GM12878 (cell line): ENCODE results near the gene ALAD. TPM values are rescaled to one million over a fixed set of nuclear protein-coding genes. Genes with fewer than 3 reads are reported as not detected.

Experiments used
- ATAC-seq: fragments of 200-7000 bp; cut with Tn5 transposase; 3 replicates; pipeline ENCODE4 v1.9.1; 2020; ENCODE audit warnings: mild to moderate bottlenecking, moderate library complexity
- BruUV-seq: library from RNA; stranded (reverse); fragments of 400-500 nt; replicated peaks from 2 replicates; lab custom pipeline; 2021; lab: Mats Ljungman, UMichigan
- CTCF ChIA-PET: fragments of 300-600 bp; sonication (Branson Sonifier 250); formaldehyde crosslinking; extraction: SDS; loops from one replicate; lab custom pipeline; 2021; ENCODE audit warnings: inconsistent platforms; lab: Yijun Ruan, JAX
- POLR2A ChIA-PET: fragments of 350-600 bp; formaldehyde crosslinking; extraction: SDS; loops from one replicate; lab custom pipeline; 2021; ENCODE audit warnings: inconsistent platforms; lab: Charles Lee
- RAD21 ChIA-PET: fragments of 300-600 bp; sonication (Branson Sonifier 250); formaldehyde crosslinking; loops from one replicate; lab custom pipeline; 2023; ENCODE audit warnings: antibody characterized with exemption; ENCODE audit not compliant: unreplicated experiment; lab: Charles Lee
- SMC1A ChIA-PET: fragments of 300-600 bp; sonication (Branson Sonifier 250); formaldehyde crosslinking; loops from one replicate; lab custom pipeline; 2023; ENCODE audit not compliant: unreplicated experiment, uncharacterized antibody; lab: Charles Lee
- DNase-seq: peaks from one replicate; pipeline ENCODE4 v3.0.0-alpha.2; 2011; ENCODE audit warnings: low read depth, low spot score
- FAIRE-seq: peaks from 3 replicates; lab custom pipeline; 2011; peaks lifted over from hg19 to GRCh38; lab: Jason Lieb, UNC
- H2AFZ ChIP-seq: 2 replicates; pipeline ENCODE4 v1.6.0; 2011; ENCODE audit warnings: low read depth, low read length, control low read depth; ENCODE audit not compliant: control insufficient read depth
- H3K27ac ChIP-seq: 2 replicates; pipeline ENCODE4 v1.5.1; 2011; ENCODE audit warnings: control low read depth; ENCODE audit not compliant: control insufficient read depth, insufficient read depth
- H3K27me3 ChIP-seq, 2 experiments: replicated peaks in 1 of 2; 2 replicates each; pipeline versions ENCODE4 v1.6.0 to v1.6.1; 2011; ENCODE audit warnings: low read length in 1 of 2; ENCODE audit not compliant: control insufficient read depth in 2 of 2, insufficient read depth in 2 of 2
- H3K36me3 ChIP-seq, 2 experiments: 2 replicates each; pipeline ENCODE4 v1.5.1; 2011; ENCODE audit warnings: low read length in 1 of 2; ENCODE audit not compliant: control insufficient read depth in 2 of 2, insufficient read depth in 2 of 2
- H3K4me1 ChIP-seq: 2 replicates; pipeline ENCODE4 v1.6.1; 2011; ENCODE audit warnings: mild to moderate bottlenecking, low read length, moderate library complexity, mixed read lengths; ENCODE audit not compliant: control insufficient read depth, insufficient read depth
- H3K4me2 ChIP-seq: 2 replicates; pipeline ENCODE4 v1.6.0; 2011; ENCODE audit warnings: control low read depth; ENCODE audit not compliant: control insufficient read depth, insufficient read depth
- H3K4me3 ChIP-seq: fragments of 200-600 bp; sonication (generic); 2 replicates; pipeline ENCODE4 v1.5.1; 2016
- H3K79me2 ChIP-seq: 2 replicates; pipeline ENCODE4 v1.6.0; 2011; ENCODE audit warnings: low read length; ENCODE audit not compliant: control insufficient read depth, insufficient read depth
- H3K9ac ChIP-seq: 2 replicates; pipeline ENCODE4 v1.8.0; 2011; ENCODE audit warnings: low read length, control low read depth, mixed read lengths; ENCODE audit not compliant: control insufficient read depth, insufficient read depth
- H3K9me3 ChIP-seq: replicated peaks from 3 replicates; pipeline ENCODE4 v1.5.1; 2011; ENCODE audit warnings: mild to moderate bottlenecking, low read length; ENCODE audit not compliant: control insufficient read depth, insufficient read depth
- H4K20me1 ChIP-seq: 2 replicates; pipeline ENCODE4 v1.6.0; 2011; ENCODE audit not compliant: control insufficient read depth, insufficient read depth
- ATF2 ChIP-seq: IDR thresholded peaks from 2 replicates; pipeline ENCODE4 v1.6.1; 2012; ENCODE audit warnings: low read length, inconsistent platforms
- BCLAF1 ChIP-seq: fragments of 450-650 bp; IDR thresholded peaks from 2 replicates; pipeline ENCODE4 v1.6.1; 2017; ENCODE audit warnings: antibody characterized with exemption, mild to moderate bottlenecking, moderate library complexity
- CHD4 ChIP-seq: fragments of 200-600 bp; sonication (generic); IDR thresholded peaks from 2 replicates; pipeline ENCODE4 v1.6.1; 2016; ENCODE audit warnings: mild to moderate bottlenecking
- ELK1 ChIP-seq: IDR thresholded peaks from 2 replicates; pipeline ENCODE4 v1.6.1; 2012; ENCODE audit warnings: low read depth, low read length, improper control_type of control experiment
- ESRRA ChIP-seq: IDR thresholded peaks from 2 replicates; pipeline ENCODE4 v1.6.1; 2012; ENCODE audit warnings: mild to moderate bottlenecking, low read length, improper control_type of control experiment
- MLLT1 ChIP-seq: fragments of 450-650 bp; IDR thresholded peaks from 2 replicates; pipeline ENCODE4 v1.6.1; 2016; ENCODE audit warnings: mild to moderate bottlenecking
- SMARCA5 ChIP-seq: fragments of 450-650 bp; IDR thresholded peaks from 2 replicates; pipeline ENCODE4 v1.6.1; 2017; ENCODE audit warnings: mild to moderate bottlenecking
- USF1 ChIP-seq: IDR thresholded peaks from 2 replicates; pipeline ENCODE4 v1.6.1; 2011; ENCODE audit warnings: borderline replicate concordance, low read depth, mild to moderate bottlenecking, moderate library complexity, mixed read lengths, low read length; ENCODE audit not compliant: insufficient read depth; ENCODE audit errors: extremely low read length
- WRNIP1 ChIP-seq: IDR thresholded peaks from 2 replicates; pipeline ENCODE4 v1.6.1; 2011; ENCODE audit warnings: low read depth, low read length, improper control_type of control experiment, borderline replicate concordance
- ZSCAN29 ChIP-seq: fragments of 450-650 bp; IDR thresholded peaks from 2 replicates; pipeline ENCODE4 v1.6.1; 2017; ENCODE audit warnings: mild to moderate bottlenecking, moderate library complexity
- WGBS: methylation state at CpG from one replicate; pipeline ENCODE4 v1.1.6; 2016; ENCODE audit warnings: low lambda C conversion rate; ENCODE audit not compliant: insufficient replicate concordance, insufficient coverage; ENCODE audit errors: missing lambda C conversion rate; 5-methylcytosine and 5-hydroxymethylcytosine counted together
- in situ Hi-C: fragments of 300-500 bp; cut with MboI; formaldehyde crosslinking; loops from 9 replicates; pipeline ENCODE4 v1.14.3; 2018; ENCODE audit warnings: mixed read lengths
- intact Hi-C: fragments of 100-400 bp; cut with micrococcal nuclease; formaldehyde crosslinking; loops from one replicate; pipeline ENCODE4 v1.14.2; 2022; ENCODE audit not compliant: unreplicated experiment
- polyA plus RNA-seq, 11 experiments: library from polyadenylated mRNA; depleted of rRNA in 4 of 11; unstranded in 6 of 11; stranded (reverse) in 5 of 11; fragments of >200 nt; fragmentation: Nextera tagmentation in 4 of 11; fragmentation: Illumina TruSeq in 1 of 11; extraction: Ambion mirVana in 4 of 11; extraction: Trizol in 1 of 11; gene quantifications; 1 replicate in 1 of 11; 2 replicates in 10 of 11; pipeline versions ENCODE4 v1.2.1 to v1.2.3, GENCODE V29; 2011 to 2016; ENCODE audit warnings: inconsistent platforms in 2 of 11, missing spikeins in 2 of 11, low read depth in 1 of 11
- total RNA-seq, 4 experiments: library from RNA; depleted of rRNA in 3 of 4; stranded (reverse); fragments of >200 nt in 3 of 4; fragmentation: Illumina TruSeq in 1 of 4; extraction: Trizol in 1 of 4; gene quantifications; 2 replicates each; pipeline versions ENCODE4 v1.2.1 to v1.2.3, GENCODE V29; 2013 to 2021

Gene ALAD
- total and polyA plus RNA-seq, 10 of the 15 experiments (the other 5 are each of a cell fraction or from before 2014, with no cell fraction given): 2.4 to 21.6 (median 12.9) TPM

GRCh38 chr9:113427629-113428028 is 26.5 kb upstream of the ALAD start:
- Histone ChIP-seq H2AFZ (no peak overlapping the region), H3K9me3 (no peaks in the 10 kb centered on the region), H3K4me1 (no peaks in the 10 kb centered on the region), H3K36me3 (no peaks in the 10 kb centered on the region), H3K79me2 (no peaks in the 10 kb centered on the region), H3K27ac (no peak overlapping the region), H3K4me2 (no peak overlapping the region), H4K20me1 (no peaks in the 10 kb centered on the region), H3K9ac (no peak overlapping the region), H3K27me3 (no peaks in the 10 kb centered on the region), H3K4me3 (no peak overlapping the region)
- no peak for DNase-seq
- RAD21 ChIA-PET: no interaction called here
- ATAC-seq: no peak
- whole genome bisulfite sequencing: 69% methylated on average over 2 of the region's 2 CpGs
- intact Hi-C loops (no loop called here), in situ Hi-C loops (no loop called here)
- CTCF ChIA-PET: interaction anchor here (0.8 to 1.0 kb wide), 3 partner anchors 18 to 229 kb away, joined by 3 read pairs; partner anchors contain the start of gene ALAD
- TF ChIP-seq ELK1 (no peak), CHD4 (no peak), BCLAF1 (no peak), SMARCA5 (no peak), USF1 (no peak), MLLT1 (no peak), ATF2 (no peak), ESRRA (no peak), WRNIP1 (no peak), ZSCAN29 (no peak)
- BruUV-seq: no TSS peak
- SMC1A ChIA-PET: interaction anchor here (0.7 kb wide), 1 partner anchor 153 kb away, joined by 3 read pairs; the partner anchor contains the start of gene CDC26
- POLR2A ChIA-PET: no interaction called here
- no peak for FAIRE-seq
